Measurements from ENCODE around the gene SETD7. TPM values are rescaled to one million over a fixed set of nuclear protein-coding genes. Genes with fewer than 3 reads are reported as not detected.
A peak's percentile ranks its signal among the peaks of the same experiment; 100 is the strongest.

SETD7 gene
- 100 to 1,000 TPM in 3 of 4 donors, 10 to 100 TPM in 1; 73.1 to 134 (median 113) TPM for total RNA-seq

DNA sequence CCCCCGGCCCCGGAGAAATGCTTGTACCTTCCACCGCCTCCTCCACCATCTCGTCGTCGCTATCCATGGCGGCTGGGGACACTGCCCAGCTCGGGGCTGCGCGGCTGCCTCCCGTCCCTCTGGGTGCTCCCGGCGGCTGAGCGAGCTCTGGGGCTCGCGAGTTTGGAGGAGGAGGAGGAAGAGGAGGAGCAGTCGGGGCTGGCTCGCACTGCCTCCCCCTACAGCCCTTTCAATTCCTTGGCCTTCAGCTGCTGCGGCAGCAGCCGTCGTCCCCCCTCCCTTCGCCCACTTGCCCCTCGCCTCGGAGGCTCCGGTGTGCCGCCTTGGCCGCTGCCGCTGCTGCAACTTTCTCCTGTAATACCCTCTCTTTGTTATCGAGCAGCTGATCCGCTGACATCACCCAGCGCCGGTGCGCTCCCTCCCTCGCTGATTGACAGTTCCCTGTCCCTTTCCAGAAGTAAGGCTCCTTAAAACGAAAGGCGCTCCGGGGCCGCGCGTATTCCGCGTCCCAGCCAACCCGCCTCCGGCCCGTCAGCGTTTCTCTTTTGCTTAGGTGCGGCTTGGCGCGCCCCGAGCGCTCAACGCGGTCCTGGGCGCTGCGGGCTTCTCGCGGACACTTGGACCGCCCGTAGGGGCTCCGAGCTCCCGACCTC, at the start of gene SETD7:
Gene SETD7, minus strand, starts transcription at position 149 of the 653 bp plus-strand sequence. Its CDS starts 82 bp downstream, at position 67.
- no peaks in the 10 kb centered on the region for H3K9me3 ChIP-seq
- peak within 1 kb of the TSS; percentile 65 to 98 (median 87) for H3K4me3 ChIP-seq
- intact Hi-C loops (cut with DNase I; ENCODE audit: low total_unique reads) (loop anchor here (2.0 to 5.0 kb wide), 6 partner anchors 44 to 596 kb away; partner anchors contain the start of genes ELF2, MAML3 and NOCT), in situ Hi-C loops (cut with MboI; ENCODE audit: low sequenced_read_pairs in 4 of 4) (no loop called here)
- peak; percentile 55 to 63 for ATAC-seq
- no peaks in the 10 kb centered on the region for H3K27me3 ChIP-seq
- H3K36me3 ChIP-seq = no peaks in the 10 kb centered on the region
- peaks cover 36 to 48% of the 10 kb centered on the region in 2 donors for H3K4me1 ChIP-seq
- H3K27ac ChIP-seq = peak within 1 kb of the TSS; percentile 96 to 99 (median 98)
- peak; percentile 76 to 85 for DNase-seq
- TF ChIP-seq POLR2A (IDR thresholded peaks at IDR 0.05) (peak; percentile 88 to 89), CTCF (IDR thresholded peaks at IDR 0.05 in 4 of 5, conservative IDR thresholded peaks at IDR 0.05 in 1 of 5) (no peak)

DNA sequence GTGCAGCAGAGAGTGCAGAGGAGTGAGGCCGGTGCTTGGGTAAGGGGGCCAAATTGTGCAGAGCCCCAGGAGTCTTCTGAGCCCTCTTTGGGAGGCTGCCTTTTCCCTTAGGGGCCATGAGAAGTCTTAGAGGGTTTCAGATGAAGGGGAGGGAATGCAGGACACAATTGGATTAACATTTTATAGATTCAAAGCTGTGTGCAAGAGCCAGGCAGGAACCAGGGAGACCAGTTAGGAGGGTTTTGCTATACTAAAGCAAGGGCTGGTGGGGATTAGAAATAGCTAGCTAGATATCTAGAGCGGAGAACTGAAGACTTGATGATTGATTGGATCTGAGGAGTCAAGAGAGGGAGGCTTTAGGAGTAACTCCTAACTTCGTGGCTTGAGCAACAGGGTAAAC, 49.5 kb upstream of the SETD7 start:
- Histone ChIP-seq H3K27ac (no peak overlapping the region), H3K4me1 (no peaks in the 10 kb centered on the region), H3K27me3 (no peaks in the 10 kb centered on the region), H3K9me3 (no peaks in the 10 kb centered on the region), H3K36me3 (no peaks in the 10 kb centered on the region), H3K4me3 (no peak overlapping the region)
- DNase-seq (no peak), ATAC-seq (no peak)
- intact Hi-C loops (cut with DNase I; ENCODE audit: low total_unique reads) (no loop called here), in situ Hi-C loops (cut with MboI; ENCODE audit: low sequenced_read_pairs in 4 of 4) (loop anchor here in 1 of 4 donors (5.0 kb wide), 1 partner anchor 47 kb away; no protein-coding TSS in a partner anchor)
- TF ChIP-seq CTCF (IDR thresholded peaks at IDR 0.05 in 4 of 5, conservative IDR thresholded peaks at IDR 0.05 in 1 of 5) (no peak), POLR2A (IDR thresholded peaks at IDR 0.05) (no peak)

- Histone ChIP-seq H3K27me3 (no peaks in the 10 kb centered on the region), H3K9me3 (no peaks in the 10 kb centered on the region), H3K27ac (no peak overlapping the region), H3K4me3 (no peak overlapping the region), H3K36me3 (no peaks in the 10 kb centered on the region), H3K4me1 (no peaks in the 10 kb centered on the region)
- ATAC-seq (peak; percentile 57 to 69), DNase-seq (no peak)
- TF ChIP-seq CTCF (IDR thresholded peaks at IDR 0.05 in 4 of 5, conservative IDR thresholded peaks at IDR 0.05 in 1 of 5) (peak in 4 of 5 experiments; percentile 49 to 74 (median 57)), POLR2A (IDR thresholded peaks at IDR 0.05) (no peak)
- intact Hi-C loops (cut with DNase I; ENCODE audit: low total_unique reads) = loop anchor here (1.0 kb wide), 1 partner anchor 48 kb away; no protein-coding TSS in a partner anchor
- in situ Hi-C loops (cut with MboI; ENCODE audit: low sequenced_read_pairs in 4 of 4) = no loop called here
Observed at GRCh38 chr4:139603576-139604410, 47.8 kb upstream of the SETD7 start.

DNA sequence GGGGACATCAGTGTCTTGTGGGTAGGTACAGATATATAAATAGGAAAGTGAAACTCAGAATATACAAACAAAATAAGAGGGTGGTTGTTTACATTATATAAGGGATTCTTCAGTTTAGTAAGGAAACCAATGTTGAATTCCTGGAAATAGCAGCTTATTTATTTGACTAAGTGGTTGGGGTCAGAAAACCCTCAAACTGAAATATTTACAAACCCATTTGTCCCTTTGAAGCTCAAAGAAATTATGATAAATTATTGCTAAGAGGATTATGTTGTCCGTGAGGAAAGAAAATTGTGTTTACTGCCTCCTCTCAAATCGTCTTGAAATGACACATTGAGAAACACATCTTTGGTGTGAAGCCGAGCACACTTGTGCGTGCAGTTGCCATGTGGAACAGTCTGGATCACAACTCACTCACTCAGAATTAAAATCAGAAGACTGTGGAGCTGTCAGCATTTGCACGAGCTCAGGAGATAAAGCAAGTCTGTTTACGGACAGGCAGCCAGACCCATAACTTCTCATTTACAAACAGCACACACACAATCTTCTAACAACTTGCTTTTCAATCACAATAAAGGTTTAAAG, 46.8 kb upstream of the SETD7 start:
- intact Hi-C loops (cut with DNase I; ENCODE audit: low total_unique reads) = loop anchor here (1.0 kb wide), 1 partner anchor 48 kb away; no protein-coding TSS in a partner anchor
- H3K36me3 ChIP-seq = no peaks in the 10 kb centered on the region
- in situ Hi-C loops (cut with MboI; ENCODE audit: low sequenced_read_pairs in 4 of 4) = no loop called here
- ATAC-seq = no peak
- H3K27ac ChIP-seq = no peak overlapping the region
- no peak overlapping the region for H3K4me3 ChIP-seq
- no peaks in the 10 kb centered on the region for H3K27me3 ChIP-seq
- no peaks in the 10 kb centered on the region for H3K4me1 ChIP-seq
- no peaks in the 10 kb centered on the region for H3K9me3 ChIP-seq
- TF ChIP-seq POLR2A (IDR thresholded peaks at IDR 0.05) = no peak
- no peak for TF ChIP-seq CTCF (IDR thresholded peaks at IDR 0.05 in 4 of 5, conservative IDR thresholded peaks at IDR 0.05 in 1 of 5)
- no peak for DNase-seq

All from gastrocnemius medialis (tissue), 4 donors.